Right renal cortex interstitium (tissue), 3 donors: ENCODE results near the gene FNDC3B. TPM values are rescaled to one million over a fixed set of nuclear protein-coding genes. Genes with fewer than 3 reads are reported as not detected.

Experiments used
- DNase-seq, 3 donors: peaks; one replicate each; pipeline ENCODE4 v3.0.0-alpha.2; 2013; ENCODE audit warnings: low read depth in 3 of 3, low spot score in 2 of 3
- polyA plus RNA-seq, 3 donors: library from polyadenylated mRNA; unstranded; fragments of 120-200 nt; gene quantifications; one replicate each; pipeline ENCODE4 v1.2.1, GENCODE V29; 2013; ENCODE audit not compliant: insufficient read length in 3 of 3

FNDC3B gene
- polyA plus RNA-seq, 3 donors = 60.2 to 64.6 (median 62.3) TPM

- no peak for DNase-seq
These were observed 280.2 kb downstream of the FNDC3B start for GRCh38 chr3:172319595-172319994.

DNA sequence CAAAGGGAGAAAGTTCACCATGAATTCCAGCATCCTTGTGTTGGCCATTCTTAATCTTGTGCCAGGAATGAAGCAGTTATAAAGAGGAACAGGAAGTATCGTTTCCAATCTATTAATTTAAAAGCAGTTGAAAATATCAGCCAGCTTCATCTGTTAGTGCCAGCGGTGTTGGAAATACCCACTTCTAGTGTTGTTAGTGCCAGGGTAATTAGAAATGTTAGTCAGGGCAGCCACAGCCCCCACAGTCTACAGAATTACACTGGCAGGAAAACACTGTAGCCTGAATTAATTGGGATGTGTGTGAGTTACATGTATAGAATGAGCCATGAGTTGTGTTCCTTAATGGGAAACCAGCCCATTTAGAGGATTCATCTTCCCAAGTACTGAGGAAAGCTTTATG is 281.1 kb downstream of the FNDC3B start:
- DNase-seq = no peak

GRCh38 chr3:172321035-172321434 is 281.7 kb downstream of the FNDC3B start:
- DNase-seq = no peak

- no peak for DNase-seq
These were observed 284.7 kb downstream of the FNDC3B start for GRCh38 chr3:172323894-172324610.

DNA sequence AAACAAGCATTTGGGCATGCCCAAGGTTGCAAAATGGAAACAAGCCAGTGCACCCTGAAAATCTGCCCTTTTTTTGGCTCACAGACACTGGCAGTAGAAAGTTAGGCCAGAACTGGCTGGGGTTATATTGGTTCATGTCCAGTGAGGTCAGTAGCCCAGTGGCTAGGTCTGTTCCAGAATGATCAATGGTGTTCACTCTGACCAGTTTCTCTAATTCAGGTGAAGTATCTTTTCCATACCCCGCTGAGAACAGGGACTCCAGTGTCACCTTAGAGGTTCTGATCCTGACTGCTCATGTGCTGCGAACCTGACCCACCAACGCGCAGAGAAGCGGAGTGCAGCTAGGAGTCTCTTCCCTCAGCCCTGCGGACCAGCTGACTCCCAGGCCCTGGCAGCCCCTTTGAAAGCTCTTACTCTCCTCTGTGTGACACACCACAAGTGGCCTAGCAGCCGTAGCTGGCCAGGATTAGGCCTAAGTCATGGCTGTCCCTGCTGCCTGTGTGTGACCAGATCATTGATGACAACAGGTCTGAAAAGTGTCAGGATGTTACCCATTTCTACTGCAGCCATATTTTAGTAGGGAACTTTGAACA is 285.3 kb downstream of the FNDC3B start:
- no peak for DNase-seq

DNA sequence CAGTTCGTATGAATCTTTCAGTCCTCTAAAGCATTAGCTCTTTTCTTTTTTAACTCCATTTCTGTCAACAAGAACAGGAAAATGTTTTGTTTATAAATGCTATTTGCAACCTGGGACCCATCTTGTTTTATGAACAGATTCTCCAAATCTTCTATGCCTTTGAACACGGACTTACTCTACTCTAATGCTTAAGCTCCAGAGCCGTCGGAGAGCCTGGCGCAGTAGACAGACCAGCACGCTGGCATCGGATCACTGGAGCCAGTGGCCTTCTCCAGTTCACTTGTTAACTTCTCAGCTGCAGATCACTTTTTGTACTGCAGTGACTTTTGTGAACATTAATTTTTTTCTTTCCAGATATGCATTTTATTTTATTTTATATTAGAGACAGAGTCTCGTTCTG is 286.1 kb downstream of the FNDC3B start:
- no peak for DNase-seq

DNA sequence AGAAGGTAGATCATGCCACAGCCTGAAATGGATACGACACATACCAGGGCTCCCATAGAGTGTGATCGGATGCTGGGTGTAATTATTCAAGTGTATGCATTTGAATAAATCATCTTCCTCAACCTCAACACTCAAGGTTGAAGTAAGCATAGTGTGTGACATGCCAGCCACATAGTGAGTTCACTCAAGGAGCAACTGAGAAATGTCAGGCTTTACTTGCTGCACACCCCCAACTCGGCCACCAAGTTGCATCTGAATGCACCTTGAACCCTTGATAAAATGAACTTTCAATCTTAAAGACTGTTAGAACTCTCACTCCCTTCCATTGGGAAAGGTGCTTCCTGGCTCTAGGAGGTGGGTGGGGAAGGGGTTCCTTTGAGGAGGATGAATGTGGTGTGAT is 287.6 kb downstream of the FNDC3B start:
- no peak for DNase-seq

GRCh38 chr3:172328282-172328681 is 288.9 kb downstream of the FNDC3B start:
- DNase-seq = no peak

DNA sequence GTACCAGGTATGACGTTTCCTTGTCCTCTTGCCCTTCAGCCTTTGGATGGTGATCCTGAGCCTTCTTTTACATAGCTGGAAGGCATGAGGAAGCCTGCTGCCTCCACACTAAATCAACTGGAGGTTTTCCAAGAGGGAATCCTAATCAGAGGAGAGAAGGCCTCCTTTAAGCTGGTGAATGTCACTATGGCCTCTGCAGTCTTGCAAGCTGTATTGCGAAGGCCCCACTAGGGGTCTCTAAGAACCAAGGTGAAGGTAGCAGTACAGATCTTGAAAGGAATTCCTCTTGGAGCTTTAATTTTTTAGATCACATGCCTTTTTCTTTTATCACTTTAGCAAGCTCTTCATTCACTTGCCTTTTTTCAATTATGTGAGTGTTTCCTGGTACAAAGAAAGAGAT is 289.7 kb downstream of the FNDC3B start:
- no peak for DNase-seq

DNA sequence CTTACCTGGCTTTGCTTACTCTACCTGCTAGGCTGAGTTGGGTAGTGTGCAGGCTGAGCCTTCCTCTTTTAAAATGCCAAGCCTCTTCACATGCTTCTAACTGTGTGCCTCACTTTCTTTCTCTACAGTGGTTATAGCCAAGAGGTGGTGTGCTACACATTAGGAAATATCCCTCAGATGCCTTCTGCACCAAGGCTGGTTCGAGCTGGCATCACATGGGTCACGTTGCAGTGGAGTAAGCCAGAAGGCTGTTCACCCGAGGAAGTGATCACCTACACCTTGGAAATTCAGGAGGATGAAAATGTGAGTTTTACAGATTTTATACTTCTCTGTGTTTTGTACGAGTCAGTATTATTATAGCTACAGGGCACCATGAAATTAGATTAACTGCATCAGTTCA is 291.0 kb downstream of the FNDC3B start:
- no peak for DNase-seq

- peak in 2 of 3 donors; percentile 47 to 50 for DNase-seq
These were observed 293.1 kb downstream of the FNDC3B start for GRCh38 chr3:172332256-172333041.

DNA sequence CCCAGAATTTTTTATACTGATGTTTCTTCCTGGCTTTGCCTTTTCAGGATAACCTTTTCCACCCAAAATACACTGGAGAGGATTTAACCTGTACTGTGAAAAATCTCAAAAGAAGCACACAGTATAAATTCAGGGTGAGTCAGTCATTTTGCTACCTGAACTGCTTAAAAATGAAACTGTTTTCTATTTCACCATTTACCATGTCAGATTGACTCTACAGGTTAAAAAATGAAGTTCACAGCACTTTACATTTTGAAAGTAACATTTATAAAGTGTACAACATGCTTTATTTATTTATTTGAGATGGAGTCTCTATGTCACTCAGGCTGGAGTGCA is 293.6 kb downstream of the FNDC3B start:
- DNase-seq = no peak

DNA sequence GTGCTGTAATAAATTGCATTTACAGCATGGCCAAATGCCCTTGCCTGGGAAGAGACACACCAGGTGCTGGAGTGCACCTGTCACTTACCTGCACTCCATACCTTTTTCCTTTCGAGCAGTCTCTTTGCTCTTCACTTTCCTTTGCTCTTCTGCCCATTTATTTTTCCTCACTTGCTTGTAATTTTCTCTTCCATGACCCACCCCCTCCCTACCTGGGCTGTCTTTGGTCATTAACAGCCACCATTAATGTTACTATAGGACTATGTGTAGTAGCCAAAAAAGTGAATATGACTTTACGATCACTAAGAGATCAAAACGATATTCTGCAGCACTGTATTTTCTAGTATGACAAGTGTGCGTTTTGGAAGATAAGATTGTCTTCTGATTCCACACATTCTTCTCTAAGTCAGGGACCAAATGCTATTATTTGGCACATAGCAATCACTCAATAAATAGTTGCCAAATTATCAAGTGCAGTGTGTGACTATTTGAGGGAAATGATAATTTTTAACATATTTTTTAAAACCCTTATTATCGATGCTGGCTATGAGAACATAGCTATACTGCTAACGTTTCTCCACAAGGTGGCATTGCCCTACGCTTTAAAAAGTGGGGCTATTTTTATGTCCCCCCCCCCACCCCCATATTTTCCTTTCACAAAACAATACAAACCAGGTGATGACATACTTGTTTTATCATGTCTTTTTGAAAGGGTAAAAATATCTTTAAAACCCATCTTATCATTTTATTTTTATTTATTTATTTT is 294.5 kb downstream of the FNDC3B start:
- no peak for DNase-seq

DNA sequence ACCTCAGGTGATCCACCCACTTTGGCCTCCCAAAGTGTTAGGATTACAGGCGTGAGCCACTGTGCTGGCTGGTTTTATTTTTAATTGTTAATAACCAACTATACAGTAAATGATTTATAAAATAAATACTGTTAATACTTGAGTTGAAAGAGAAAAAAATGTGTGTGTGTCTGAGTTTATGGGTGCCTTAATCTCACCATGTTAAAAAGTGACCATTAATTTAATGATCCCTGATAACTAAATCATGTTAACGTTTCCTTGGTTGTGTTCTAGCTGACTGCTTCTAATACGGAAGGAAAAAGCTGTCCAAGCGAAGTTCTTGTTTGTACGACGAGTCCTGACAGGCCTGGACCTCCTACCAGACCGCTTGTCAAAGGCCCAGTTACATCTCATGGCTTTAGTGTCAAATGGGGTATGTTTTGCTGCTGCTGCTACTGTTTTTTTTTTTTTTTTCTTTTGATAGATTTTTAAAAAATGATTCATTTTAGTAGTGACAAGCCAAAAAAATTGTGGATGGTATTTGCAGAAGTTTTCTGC is 295.4 kb downstream of the FNDC3B start:
- DNase-seq = peak in 1 of 3 donors; percentile 21

GRCh38 chr3:172339892-172340291 is 300.5 kb downstream of the FNDC3B start:
- DNase-seq = no peak

GRCh38 chr3:172340583-172340982 is 301.2 kb downstream of the FNDC3B start:
- DNase-seq = no peak

DNA sequence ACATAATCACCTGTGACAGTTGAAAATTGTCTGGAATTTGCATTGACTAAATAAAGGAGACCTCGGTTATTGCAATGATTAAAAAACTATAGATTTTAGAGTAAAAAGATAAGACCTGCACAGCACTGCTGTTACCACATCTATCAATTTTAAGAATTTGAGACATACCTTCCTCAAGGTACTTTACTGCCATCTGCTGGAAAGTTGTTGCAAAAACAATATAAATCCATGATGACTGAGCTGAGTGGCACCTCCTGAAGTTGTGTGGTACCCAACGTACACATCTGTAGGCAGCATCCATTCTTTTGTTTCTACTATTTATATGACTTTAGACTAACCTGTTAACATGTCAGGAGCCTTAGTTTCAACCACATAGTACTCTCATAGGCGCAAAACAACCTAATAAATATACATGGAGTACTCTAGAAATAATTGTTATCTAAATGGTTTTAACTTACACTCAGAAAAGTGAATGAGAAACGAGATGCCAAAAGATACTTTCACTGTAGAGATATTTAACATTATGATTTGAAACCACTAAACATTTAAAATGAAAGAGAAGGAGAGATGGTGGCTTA is 302.2 kb downstream of the FNDC3B start:
- peak in 2 of 3 donors; percentile 29 to 46 for DNase-seq

DNA sequence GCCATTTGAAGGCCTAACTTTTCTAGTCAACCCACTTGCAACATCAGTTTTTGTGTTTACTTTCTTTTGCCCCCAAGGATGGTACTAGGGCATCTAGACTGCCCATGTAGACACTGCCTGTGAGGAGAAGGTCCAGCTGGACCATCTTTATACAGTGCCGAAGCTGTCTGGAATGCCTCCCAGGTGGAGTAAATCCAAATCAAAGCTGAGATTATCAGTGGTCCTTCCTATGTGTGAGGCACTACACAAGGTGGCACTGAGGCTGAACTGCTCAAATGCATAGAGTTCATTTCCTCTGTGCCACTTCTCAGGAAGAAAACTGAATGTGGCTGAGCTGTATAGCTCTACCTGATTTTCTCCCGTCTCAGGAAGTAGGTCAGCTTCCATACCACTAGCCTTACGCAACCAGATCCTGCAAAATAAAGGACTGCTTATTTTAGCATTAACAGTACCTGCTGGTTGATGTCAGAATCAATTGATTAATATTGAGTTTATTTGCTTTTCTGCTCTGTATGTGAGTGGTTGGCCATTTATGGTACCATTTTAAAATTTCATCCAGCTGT is 302.8 kb downstream of the FNDC3B start:
- no peak for DNase-seq

GRCh38 chr3:172343117-172343516 is 303.7 kb downstream of the FNDC3B start:
- DNase-seq = no peak

GRCh38 chr3:172343979-172344378 is 304.6 kb downstream of the FNDC3B start:
- no peak for DNase-seq
